Natural killer cell (primary cell): ENCODE measurements around the gene NHLH2. TPM values are rescaled to one million over a fixed set of nuclear protein-coding genes. Genes with fewer than 3 reads are reported as not detected.

Experiments used
- ATAC-seq, 3 donors: fragments of 150-1000 bp in 2 of 3; fragments of 200-7000 bp in 1 of 3; cut with Tn5 transposase; 1 replicate in 1 of 3; 2 replicates in 2 of 3; pipeline ENCODE4 v1.10.0; 2021; ENCODE audit warnings: mild to moderate bottlenecking in 2 of 3, moderate library complexity in 2 of 3
- DNase-seq, 2 donors: peaks; one replicate each; pipeline versions ENCODE4 v3.0.0 to v3.0.0-alpha.2; 2013 to 2021; ENCODE audit warnings: mixed read lengths in 1 of 2
- H3K27ac ChIP-seq: one replicate; pipeline ENCODE4 v1.5.1; 2013; ENCODE audit warnings: mild to moderate bottlenecking, low read length
- H3K27me3 ChIP-seq: one replicate; pipeline ENCODE4 v1.6.1; 2013; ENCODE audit warnings: low read length; ENCODE audit not compliant: control insufficient read depth, insufficient read depth
- H3K36me3 ChIP-seq: one replicate; pipeline ENCODE4 v1.6.1; 2013; ENCODE audit warnings: low read length; ENCODE audit not compliant: control insufficient read depth, insufficient read depth
- H3K4me1 ChIP-seq: one replicate; pipeline ENCODE4 v1.6.1; 2013; ENCODE audit warnings: low read length; ENCODE audit not compliant: control insufficient read depth, insufficient read depth
- H3K4me3 ChIP-seq: one replicate; pipeline ENCODE4 v1.5.1; 2013; ENCODE audit warnings: low read length
- H3K9me3 ChIP-seq: one replicate; pipeline ENCODE4 v1.6.1; 2013; ENCODE audit warnings: low read length; ENCODE audit not compliant: control insufficient read depth, insufficient read depth
- H3K27ac Mint-ChIP-seq, 2 donors: one replicate each; pipeline ENCODE4 v1.8.0; 2022; ENCODE audit warnings: mild to moderate bottlenecking in 2 of 2, mixed read lengths in 2 of 2, moderate library complexity in 1 of 2
- H3K27me3 Mint-ChIP-seq, 2 donors: one replicate each; pipeline ENCODE4 v1.8.0; 2022; ENCODE audit warnings: low read depth in 2 of 2, mixed read lengths in 2 of 2
- H3K36me3 Mint-ChIP-seq: one replicate; pipeline ENCODE4 v1.8.0; 2022; ENCODE audit warnings: mixed read lengths
- H3K4me1 Mint-ChIP-seq, 2 donors: one replicate each; pipeline ENCODE4 v1.8.0; 2022; ENCODE audit warnings: mixed read lengths in 2 of 2
- H3K4me3 Mint-ChIP-seq: one replicate; pipeline ENCODE4 v1.8.0; 2022; ENCODE audit warnings: mild to moderate bottlenecking, moderate library complexity, mixed read lengths
- H3K9me3 Mint-ChIP-seq, 2 donors: one replicate each; pipeline ENCODE4 v1.8.0; 2022; ENCODE audit warnings: mixed read lengths in 2 of 2
- CTCF ChIP-seq: fragments of 200-600 bp; IDR thresholded peaks from one replicate; pipeline ENCODE4 v1.8.0; 2022; ENCODE audit warnings: antibody characterized with exemption
- WGBS: methylation state at CpG from one replicate; pipeline ENCODE4 v1.1.7; 2013; ENCODE audit warnings: missing lambda C conversion rate; ENCODE audit not compliant: insufficient coverage; 5-methylcytosine and 5-hydroxymethylcytosine counted together
- intact Hi-C: fragments of 100-400 bp; cut with micrococcal nuclease; formaldehyde crosslinking; loops from one replicate; pipeline ENCODE4 v1.14.2; 2022
- total RNA-seq, 4 donors: library from RNA; stranded (reverse); fragments of 120-200 nt in 1 of 4; gene quantifications; one replicate each; pipeline versions ENCODE4 v1.2.3 to v1.2.4, GENCODE V29; 2013 to 2022

The NHLH2 gene
- total RNA-seq, 3 donors from 2014 or later (not counting 1 experiment from before 2014, with no cell fraction given), result not detected

GRCh38 chr1:115791816-115792215, 49.1 kb downstream of the NHLH2 start:
- intact Hi-C loops, result no loop called here

GRCh38 chr1:115790846-115791245, 50.1 kb downstream of the NHLH2 start:
- intact Hi-C loops, result no loop called here
- WGBS, result 79% methylated on average over 6 of the region's 6 CpGs
- no peak for DNase-seq
- no peaks in the 10 kb centered on the region for H3K9me3 ChIP-seq
- no peak for TF ChIP-seq CTCF
- no peak overlapping the region for H3K27ac Mint-ChIP-seq
- no peaks in the 10 kb centered on the region for H3K36me3 ChIP-seq
- H3K9me3 Mint-ChIP-seq, result no peaks in the 10 kb centered on the region
- no peak overlapping the region for H3K4me3 Mint-ChIP-seq
- H3K27me3 Mint-ChIP-seq, result peaks cover 21 to 36% of the 10 kb centered on the region in 2 donors
- H3K4me3 ChIP-seq, result no peak overlapping the region
- no peaks in the 10 kb centered on the region for H3K36me3 Mint-ChIP-seq
- H3K27ac ChIP-seq, result no peak overlapping the region
- no peaks in the 10 kb centered on the region for H3K4me1 ChIP-seq
- no peak for ATAC-seq
- no peaks in the 10 kb centered on the region for H3K4me1 Mint-ChIP-seq
- H3K27me3 ChIP-seq, result peaks cover 3% of the 10 kb centered on the region

More at GRCh38 chr1:115791816-115792215, 49.1 kb downstream of the NHLH2 start:
- Histone ChIP-seq H3K4me3 (no peak overlapping the region), H3K27me3 (peaks cover 3% of the 10 kb centered on the region), H3K4me1 (no peaks in the 10 kb centered on the region), H3K9me3 (no peaks in the 10 kb centered on the region), H3K36me3 (no peaks in the 10 kb centered on the region), H3K27ac (no peak overlapping the region)
- Mint-ChIP-seq H3K4me3 (no peak overlapping the region), H3K9me3 (no peaks in the 10 kb centered on the region), H3K27ac (no peak overlapping the region), H3K27me3 (peaks cover 21 to 36% of the 10 kb centered on the region in 2 donors), H3K4me1 (no peaks in the 10 kb centered on the region), H3K36me3 (no peaks in the 10 kb centered on the region)
- no peak for TF ChIP-seq CTCF
- DNase-seq (no peak), ATAC-seq (no peak)
- WGBS, result 78% methylated on average over 3 of the region's 3 CpGs

GRCh38 chr1:115790356-115790755, 50.6 kb downstream of the NHLH2 start:
- no peak overlapping the region for H3K27ac ChIP-seq
- no peaks in the 10 kb centered on the region for H3K4me1 ChIP-seq
- ATAC-seq (no peak), DNase-seq (no peak)
- H3K9me3 Mint-ChIP-seq, result no peaks in the 10 kb centered on the region
- no peaks in the 10 kb centered on the region for H3K36me3 ChIP-seq
- no peak overlapping the region for H3K27ac Mint-ChIP-seq
- no peaks in the 10 kb centered on the region for H3K9me3 ChIP-seq
- H3K4me3 Mint-ChIP-seq, result no peak overlapping the region
- no peaks in the 10 kb centered on the region for H3K4me1 Mint-ChIP-seq
- intact Hi-C loops, result no loop called here
- H3K4me3 ChIP-seq, result no peak overlapping the region
- peaks cover 20 to 36% of the 10 kb centered on the region in 2 donors for H3K27me3 Mint-ChIP-seq
- no peak for TF ChIP-seq CTCF
- 0% methylated on average over 1 of the region's 3 CpGs for WGBS
- peaks cover 3% of the 10 kb centered on the region for H3K27me3 ChIP-seq
- no peaks in the 10 kb centered on the region for H3K36me3 Mint-ChIP-seq

Other genes with a start within 250 kb of the NHLH2 start
- 10 to 100 TPM in 2 of 3 donors, 1 to 10 TPM in 1; 6.4 to 14.8 (median 10.3) TPM for gene VANGL1, start 199.2 kb downstream of the NHLH2 start, total RNA-seq
- gene CASQ2, start 72.4 kb downstream of the NHLH2 start, total RNA-seq, result not detected
- 1 to 10 TPM; 6.0 to 9.2 (median 6.3) TPM for gene SLC22A15, start 135.4 kb upstream of the NHLH2 start, total RNA-seq